MCF 10A (cell line): ENCODE measurements around the gene ZKSCAN2. TPM values are rescaled to one million over a fixed set of nuclear protein-coding genes. Genes with fewer than 3 reads are reported as not detected.

Experiments
- BruUV-seq: library from RNA; stranded (reverse); fragments of 400-500 nt; replicated peaks from 2 replicates; lab custom pipeline; 2021; lab: Mats Ljungman, UMichigan
- CTCF ChIA-PET: fragments of 300-600 bp; sonication (Branson Sonifier 250); formaldehyde crosslinking; extraction: SDS; loops from one replicate; lab custom pipeline; 2021; ENCODE audit warnings: antibody characterized with exemption, inconsistent platforms; lab: Yijun Ruan, JAX
- POLR2A ChIA-PET: fragments of 300-600, 350-650 bp; sonication (Branson Sonifier 250); formaldehyde crosslinking; extraction: SDS; loops from one replicate; lab custom pipeline; 2020; ENCODE audit warnings: antibody characterized with exemption, inconsistent platforms; lab: Yijun Ruan, JAX
- DNase-seq: peaks from one replicate; pipeline ENCODE4 v3.0.0-alpha.2; 2018; ENCODE audit not compliant: unreplicated experiment
- H3K27ac Mint-ChIP-seq: one replicate; pipeline ENCODE4 v1.8.0; 2022; ENCODE audit warnings: mild to moderate bottlenecking, low read depth, mixed read lengths; ENCODE audit not compliant: unreplicated experiment
- H3K27me3 Mint-ChIP-seq: one replicate; pipeline ENCODE4 v1.8.0; 2022; ENCODE audit warnings: mixed read lengths; ENCODE audit not compliant: insufficient read depth, unreplicated experiment
- H3K36me3 Mint-ChIP-seq: one replicate; pipeline ENCODE4 v1.8.0; 2022; ENCODE audit warnings: mild to moderate bottlenecking, moderate library complexity, mixed read lengths; ENCODE audit not compliant: insufficient read depth, unreplicated experiment
- H3K4me1 Mint-ChIP-seq: one replicate; pipeline ENCODE4 v1.8.0; 2022; ENCODE audit warnings: mixed read lengths; ENCODE audit not compliant: insufficient read depth, unreplicated experiment
- H3K4me3 Mint-ChIP-seq: one replicate; pipeline ENCODE4 v1.8.0; 2022; ENCODE audit warnings: mild to moderate bottlenecking, moderate library complexity, mixed read lengths; ENCODE audit not compliant: unreplicated experiment
- H3K9me3 Mint-ChIP-seq: one replicate; pipeline ENCODE4 v1.8.0; 2022; ENCODE audit warnings: mixed read lengths; ENCODE audit not compliant: unreplicated experiment
- CTCF ChIP-seq: fragments of 200-600 bp; IDR thresholded peaks from one replicate; pipeline ENCODE4 v1.8.0; 2022; ENCODE audit warnings: antibody characterized with exemption, mild to moderate bottlenecking; ENCODE audit not compliant: unreplicated experiment
- intact Hi-C: fragments of 100-400 bp; cut with micrococcal nuclease; formaldehyde crosslinking; loops from 2 replicates; pipeline ENCODE4 v1.14.1; 2022
- total RNA-seq: library from RNA; stranded (reverse); gene quantifications from 2 replicates; pipeline ENCODE4 v1.2.3, GENCODE V29; 2022

ZKSCAN2 gene
- total RNA-seq, 1 experiment from 2014 or later = 7.8 TPM

GRCh38 chr16:25297151-25297787 is 39.6 kb upstream of the ZKSCAN2 start:
- no peak for DNase-seq
- intact Hi-C loops = no loop called here
- ChIA-PET CTCF (no interaction called here), POLR2A (no interaction called here)
- peaks cover 8% of the 10 kb centered on the region for H3K9me3 Mint-ChIP-seq
- no peak for TF ChIP-seq CTCF
- peaks cover 5% of the 10 kb centered on the region for H3K4me1 Mint-ChIP-seq
- no peaks in the 10 kb centered on the region for H3K27me3 Mint-ChIP-seq
- H3K36me3 Mint-ChIP-seq = no peaks in the 10 kb centered on the region
- H3K27ac Mint-ChIP-seq = no peak overlapping the region
- no peak overlapping the region for H3K4me3 Mint-ChIP-seq
- BruUV-seq = no TSS peak

- no peak overlapping the region for H3K4me3 Mint-ChIP-seq
- intact Hi-C loops = no loop called here
- ChIA-PET POLR2A (no interaction called here), CTCF (interaction anchor here (2.2 kb wide), 1 partner anchor 15 kb away, joined by 6 read pairs; no protein-coding TSS in a partner anchor)
- H3K9me3 Mint-ChIP-seq = peaks cover 15% of the 10 kb centered on the region
- H3K27me3 Mint-ChIP-seq = no peaks in the 10 kb centered on the region
- BruUV-seq = no TSS peak
- no peak for TF ChIP-seq CTCF
- no peak for DNase-seq
- H3K27ac Mint-ChIP-seq = no peak overlapping the region
- H3K4me1 Mint-ChIP-seq = no peaks in the 10 kb centered on the region
- H3K36me3 Mint-ChIP-seq = no peaks in the 10 kb centered on the region
Observed at GRCh38 chr16:25291580-25291979, 33.9 kb upstream of the ZKSCAN2 start.

GRCh38 chr16:25289466-25289865 is 31.8 kb upstream of the ZKSCAN2 start:
- Mint-ChIP-seq H3K9me3 (peaks cover 15% of the 10 kb centered on the region), H3K27ac (no peak overlapping the region), H3K4me3 (no peak overlapping the region), H3K4me1 (no peaks in the 10 kb centered on the region), H3K27me3 (no peaks in the 10 kb centered on the region), H3K36me3 (no peaks in the 10 kb centered on the region)
- BruUV-seq = no TSS peak
- ChIA-PET CTCF (interaction anchor here (1.6 to 2.2 kb wide), 2 partner anchors 10 to 13 kb away, joined by 4 to 6 read pairs; no protein-coding TSS in a partner anchor), POLR2A (interaction anchor here (0.6 kb wide), 1 partner anchor 485 kb away, joined by 3 read pairs; no protein-coding TSS in a partner anchor)
- intact Hi-C loops = no loop called here
- DNase-seq = no peak
- TF ChIP-seq CTCF = no peak

- peak; percentile 28 for DNase-seq
- ChIA-PET POLR2A (interaction anchor here (0.7 kb wide), 1 partner anchor 531 kb away, joined by 3 read pairs; no protein-coding TSS in a partner anchor), CTCF (interaction anchor here (0.9 to 1.5 kb wide), 5 partner anchors 10 to 738 kb away, joined by 3 to 4 read pairs (median 3); no protein-coding TSS in a partner anchor)
- intact Hi-C loops = no loop called here
- Mint-ChIP-seq H3K4me1 (peaks cover 11% of the 10 kb centered on the region), H3K9me3 (no peaks in the 10 kb centered on the region), H3K4me3 (no peak overlapping the region), H3K27ac (no peak overlapping the region), H3K27me3 (no peaks in the 10 kb centered on the region), H3K36me3 (no peaks in the 10 kb centered on the region)
- no peak for TF ChIP-seq CTCF
- BruUV-seq = no TSS peak
Observed at GRCh38 chr16:25279491-25279890, 21.8 kb upstream of the ZKSCAN2 start.
